K562 (cell line): ENCODE results near the gene TMEM217. TPM values are rescaled to one million over a fixed set of nuclear protein-coding genes. Genes with fewer than 3 reads are reported as not detected.

ENCODE experiments used
- ARHGAP35 ChIP-seq: fragments of 450-650 bp; IDR thresholded peaks from 2 replicates; pipeline ENCODE4 v1.6.1; 2018; ENCODE audit not compliant: partially characterized antibody
- BCL6 ChIP-seq: fragments of 250-450 bp; sonication (Bioruptor Pico); IDR thresholded peaks from 2 replicates; pipeline ENCODE4 v1.4.0; 2020
- DDX20 ChIP-seq: fragments of 450-650 bp; IDR thresholded peaks from 2 replicates; pipeline ENCODE4 v1.6.1; 2016; ENCODE audit warnings: missing genetic modification characterization, low read depth, mild to moderate bottlenecking, missing compliant biosample characterization, moderate library complexity
- DMBX1 ChIP-seq: fragments of 250-450 bp; sonication (Bioruptor Pico); IDR thresholded peaks from 2 replicates; pipeline ENCODE4 v1.8.0; 2022; ENCODE audit warnings: inconsistent platforms, mild to moderate bottlenecking, moderate library complexity, borderline replicate concordance
- FOXK1 ChIP-seq: sonication (generic); formaldehyde crosslinking; IDR thresholded peaks from 2 replicates; pipeline ENCODE4 v1.8.0; 2022; ENCODE audit warnings: missing genetic modification reagents, mild to moderate bottlenecking, borderline replicate concordance
- GABPA ChIP-seq: fragments of 200-800 bp; sonication (Bioruptor generic); conservative IDR thresholded peaks from 2 replicates; pipeline ENCODE4 v1.6.1; 2016; ENCODE audit warnings: low read depth, missing genetic modification characterization, missing compliant biosample characterization
- GATA2 ChIP-seq: sonication (generic); formaldehyde crosslinking; IDR thresholded peaks from 2 replicates; pipeline ENCODE4 v1.4.0; 2020; ENCODE audit warnings: mild to moderate bottlenecking, missing genetic modification reagents
- HDAC1 ChIP-seq, 2 experiments: fragments of 450-650 bp; IDR thresholded peaks; 2 replicates each; pipeline ENCODE4 v1.6.1; 2016 to 2017; ENCODE audit warnings: inconsistent platforms in 1 of 2, mild to moderate bottlenecking in 1 of 2, moderate library complexity in 1 of 2
- HDAC2 ChIP-seq: fragments of 450-650 bp; IDR thresholded peaks from 2 replicates; pipeline ENCODE4 v1.6.1; 2016; ENCODE audit warnings: mild to moderate bottlenecking
- LEF1 ChIP-seq: fragments of 450-650 bp; IDR thresholded peaks from 2 replicates; pipeline ENCODE4 v1.6.1; 2016; ENCODE audit warnings: mild to moderate bottlenecking
- NR2C1 ChIP-seq, 2 experiments: fragments of 450-650 bp; IDR thresholded peaks; 2 replicates each; pipeline ENCODE4 v1.6.1; 2017; ENCODE audit warnings: mild to moderate bottlenecking in 2 of 2, antibody characterized with exemption in 1 of 2, inconsistent platforms in 1 of 2, missing compliant biosample characterization in 1 of 2, missing genetic modification characterization in 1 of 2
- NRF1 ChIP-seq, 2 experiments: fragments of 450-650 bp; IDR thresholded peaks in 1 of 2; conservative IDR thresholded peaks in 1 of 2; 2 replicates each; pipeline ENCODE4 v1.6.1; 2014; ENCODE audit warnings: mild to moderate bottlenecking in 2 of 2
- PBX2 ChIP-seq, 2 experiments: IDR thresholded peaks in 1 of 2; conservative IDR thresholded peaks in 1 of 2; 2 replicates each; pipeline ENCODE4 v1.6.1; 2016; ENCODE audit warnings: low read depth in 2 of 2, mild to moderate bottlenecking in 1 of 2, missing compliant biosample characterization in 1 of 2, missing genetic modification characterization in 1 of 2, moderate library complexity in 1 of 2
- PHB2 ChIP-seq: fragments of 450-650 bp; IDR thresholded peaks from 2 replicates; pipeline ENCODE4 v1.6.1; 2017; ENCODE audit warnings: low read depth
- PHTF2 ChIP-seq: fragments of 250-450 bp; sonication (Bioruptor Pico); IDR thresholded peaks from 2 replicates; pipeline ENCODE4 v1.5.0; 2021; ENCODE audit warnings: mild to moderate bottlenecking
- PKNOX1 ChIP-seq: fragments of 450-650 bp; IDR thresholded peaks from 2 replicates; pipeline ENCODE4 v1.6.1; 2016
- POU5F1 ChIP-seq: fragments of 150-350 bp; IDR thresholded peaks from 2 replicates; pipeline ENCODE4 v1.6.1; 2014; ENCODE audit warnings: borderline replicate concordance, low read length, low read depth, mild to moderate bottlenecking; ENCODE audit not compliant: partially characterized antibody
- PRMT5 ChIP-seq: sonication (generic); formaldehyde crosslinking; IDR thresholded peaks from 2 replicates; pipeline ENCODE4 v1.5.0; 2020; ENCODE audit warnings: missing genetic modification reagents
- RBFOX2 ChIP-seq: fragments of 200-400 bp; formaldehyde crosslinking; IDR thresholded peaks from 2 replicates; pipeline ENCODE4 v1.6.1; 2017; ENCODE audit warnings: low read depth, mild to moderate bottlenecking, low read length, moderate library complexity
- SREBF1 ChIP-seq: fragments of 150-350 bp; IDR thresholded peaks from 2 replicates; pipeline ENCODE4 v1.6.1; 2014; ENCODE audit warnings: antibody characterized with exemption, low read depth, low read length, borderline replicate concordance
- TCF15 ChIP-seq: fragments of 250-450 bp; sonication (Bioruptor Pico); IDR thresholded peaks from 2 replicates; pipeline ENCODE4 v1.8.0; 2022; ENCODE audit warnings: moderate library complexity, mild to moderate bottlenecking, inconsistent platforms
- TCF3 ChIP-seq: sonication (generic); formaldehyde crosslinking; IDR thresholded peaks from 2 replicates; pipeline ENCODE4 v1.4.0; 2020; ENCODE audit warnings: mild to moderate bottlenecking, missing genetic modification reagents
- ZNF133 ChIP-seq: fragments of 250-450 bp; sonication (Bioruptor Pico); IDR thresholded peaks from 2 replicates; pipeline ENCODE4 v1.4.0; 2020; ENCODE audit warnings: mild to moderate bottlenecking
- ZNF280B ChIP-seq: fragments of 250-450 bp; sonication (Bioruptor Pico); IDR thresholded peaks from 2 replicates; pipeline ENCODE4 v1.5.1; 2021; ENCODE audit warnings: mild to moderate bottlenecking
- polyA plus RNA-seq, 8 experiments: library from polyadenylated mRNA; depleted of rRNA in 4 of 8; stranded (reverse) in 5 of 8; unstranded in 3 of 8; fragments of >200 nt; fragmentation: Nextera tagmentation in 2 of 8; fragmentation: Illumina TruSeq in 1 of 8; extraction: Ambion mirVana in 2 of 8; extraction: Trizol in 1 of 8; gene quantifications; 2 replicates each; pipeline versions ENCODE4 v1.2.1 to v1.2.3, GENCODE V29; 2011 to 2014; ENCODE audit warnings: inconsistent platforms in 1 of 8, missing spikeins in 1 of 8
- total RNA-seq, 7 experiments: library from RNA; depleted of rRNA in 6 of 7; stranded (reverse); fragments of >200 nt in 6 of 7; fragmentation: Illumina TruSeq in 2 of 7; extraction: Trizol in 2 of 7; gene quantifications; 2 replicates each; pipeline versions ENCODE4 v1.2.1 to v1.2.3, GENCODE V29; 2011 to 2021; ENCODE audit warnings: low replicate concordance in 1 of 7

Gene TMEM217
- total and polyA plus RNA-seq, 9 of the 15 experiments (the other 6 are each of a cell fraction or from before 2014, with no cell fraction given), result 1.3 to 8.0 (median 1.9) TPM

- TF ChIP-seq DMBX1, result 0 out of 2 replicates have a peak, but pooled peaks have one; percentile 4
- no peak for TF ChIP-seq RBFOX2
- TF ChIP-seq ZNF133 (CRISPR knock-in tag), result no peak
- no peak for TF ChIP-seq PBX2 (CRISPR knock-in tag; IDR thresholded peaks at IDR 0.05; ENCODE audit: low read depth)
- peak; percentile 83 for TF ChIP-seq PBX2 (tag; conservative IDR thresholded peaks at IDR 0.05; ENCODE audit: low read depth)
- no peak for TF ChIP-seq POU5F1
- TF ChIP-seq ZNF280B (CRISPR knock-in tag), result 0 out of 2 replicates have a peak, but pooled peaks have one; percentile 4
- TF ChIP-seq BCL6 (CRISPR knock-in tag), result no peak
- no peak for TF ChIP-seq HDAC2
- no peak for TF ChIP-seq GATA2 (CRISPR knock-in tag)
- no peak for TF ChIP-seq FOXK1 (CRISPR knock-in tag)
- TF ChIP-seq LEF1, result 0 out of 2 replicates have a peak, but pooled peaks have one; percentile 15
- no peak for TF ChIP-seq HDAC1 (IDR thresholded peaks at IDR 0.05)
- no peak for TF ChIP-seq ARHGAP35
- no peak for TF ChIP-seq SREBF1
- TF ChIP-seq PRMT5 (CRISPR knock-in tag), result no peak
- no peak for TF ChIP-seq TCF3 (CRISPR knock-in tag)
- no peak for TF ChIP-seq NRF1 (conservative IDR thresholded peaks at IDR 0.05 in 1 of 2, IDR thresholded peaks at IDR 0.05 in 1 of 2)
- no peak for TF ChIP-seq DDX20 (tag)
- no peak for TF ChIP-seq TCF15
- no peak for TF ChIP-seq PHB2
- no peak for TF ChIP-seq GABPA
- TF ChIP-seq PKNOX1, result peak; percentile 70; the same call in 1 of the 2 replicates
- no peak for TF ChIP-seq NR2C1 (IDR thresholded peaks at IDR 0.05)
- TF ChIP-seq NR2C1 (tag; IDR thresholded peaks at IDR 0.05), result no peak
- TF ChIP-seq PHTF2, result peak; percentile 44; the same call in 1 of the 2 replicates
These were observed 84.9 kb downstream of the TMEM217 start (continued) for GRCh38 chr6:37172912-37173492.
